Thoracic aorta (tissue), 2 donors: ENCODE data around the gene SMAD4. TPM values are rescaled to one million over a fixed set of nuclear protein-coding genes. Genes with fewer than 3 reads are reported as not detected.
A peak's percentile ranks its signal among the peaks of the same experiment; 100 is the strongest.

ENCODE experiments used
- ATAC-seq: fragments of 150-250 bp; one replicate; pipeline ENCODE4 v1.8.0; 2017; ENCODE audit warnings: low read depth; ENCODE audit not compliant: insufficient number of reproducible peaks, low FRiP score
- DNase-seq: peaks from one replicate; pipeline ENCODE4 v3.0.0-alpha.2; 2020; ENCODE audit warnings: low spot score
- H3K27ac ChIP-seq, 2 donors: fragments of 200-600 bp; sonication (generic); 1 replicate in 1 of 2; 2 replicates in 1 of 2; pipeline ENCODE4 v1.5.1; 2016; ENCODE audit warnings: mild to moderate bottlenecking in 2 of 2, moderate library complexity in 2 of 2
- H3K27me3 ChIP-seq: fragments of 200-600 bp; sonication (generic); replicated peaks from 2 replicates; pipeline ENCODE4 v1.6.0; 2016; ENCODE audit warnings: mild to moderate bottlenecking; ENCODE audit not compliant: insufficient read depth
- H3K36me3 ChIP-seq: fragments of 200-600 bp; sonication (generic); one replicate; pipeline ENCODE4 v1.5.1; 2016
- H3K4me1 ChIP-seq, 2 donors: fragments of 200-600 bp; sonication (generic); 1 replicate in 1 of 2; 2 replicates in 1 of 2; pipeline versions ENCODE4 v1.5.1 to v1.6.0; 2016; ENCODE audit warnings: low read depth in 2 of 2, mild to moderate bottlenecking in 1 of 2; ENCODE audit not compliant: control insufficient read depth in 1 of 2
- H3K4me3 ChIP-seq: fragments of 200-600 bp; sonication (generic); 2 replicates; pipeline ENCODE4 v1.5.1; 2016; ENCODE audit warnings: mild to moderate bottlenecking
- H3K9me3 ChIP-seq: fragments of 200-600 bp; sonication (generic); 2 replicates; pipeline ENCODE4 v1.5.1; 2016
- total RNA-seq, 2 donors: library from RNA; depleted of rRNA; stranded (reverse); fragments of >200 nt; gene quantifications; one replicate each; pipeline versions ENCODE4 v1.1.0 to v1.2.3, GENCODE V29; 2016
- TF ChIP-seq, protein P1 (sequence below): fragments of 200-600 bp; sonication (generic); IDR thresholded peaks from one replicate; pipeline ENCODE4 v1.5.1; 2019; ENCODE audit warnings: antibody characterized with exemption

The SMAD4 gene
- total RNA-seq, 2 donors from 2014 or later = 115 to 155 TPM

DNA sequence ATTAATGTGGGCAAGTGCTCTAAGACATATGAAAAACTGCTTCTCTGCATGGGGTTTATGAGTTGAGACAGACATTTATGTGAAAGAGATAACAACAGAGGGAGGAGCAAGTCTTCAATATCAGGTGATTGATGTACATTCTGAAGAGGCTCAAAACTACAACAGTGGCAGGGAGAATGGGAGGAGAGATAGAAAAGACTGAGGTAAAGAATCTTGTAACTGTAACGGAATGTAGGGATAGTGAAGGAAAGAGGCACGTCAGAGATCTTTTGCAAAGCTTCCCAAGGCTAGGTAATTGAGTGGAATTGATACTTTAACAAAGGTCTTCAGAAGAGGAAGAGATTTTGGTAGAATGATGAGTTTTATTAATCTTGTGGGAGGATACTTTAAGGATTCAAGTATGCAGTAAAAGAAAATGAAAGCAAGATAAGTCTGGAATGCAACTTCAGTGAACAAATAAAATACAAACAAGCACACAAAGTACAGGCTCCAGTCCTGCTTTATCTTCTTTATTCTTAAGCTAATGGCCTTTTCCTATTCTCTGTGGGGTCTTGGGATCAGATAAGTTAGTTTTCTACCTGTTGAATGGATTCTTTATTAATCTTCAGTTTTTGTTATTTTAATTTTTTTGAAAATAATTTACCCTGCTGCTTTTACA lies 15.0 kb downstream of the SMAD4 start:
- peaks cover 5% of the 10 kb centered on the region for H3K36me3 ChIP-seq
- no peak overlapping the region for H3K27ac ChIP-seq
- peak overlapping the region; percentile 1 for H3K4me3 ChIP-seq
- no peak for ATAC-seq
- DNase-seq = no peak
- no peaks in the 10 kb centered on the region for H3K9me3 ChIP-seq
- TF ChIP-seq, protein P1, sequence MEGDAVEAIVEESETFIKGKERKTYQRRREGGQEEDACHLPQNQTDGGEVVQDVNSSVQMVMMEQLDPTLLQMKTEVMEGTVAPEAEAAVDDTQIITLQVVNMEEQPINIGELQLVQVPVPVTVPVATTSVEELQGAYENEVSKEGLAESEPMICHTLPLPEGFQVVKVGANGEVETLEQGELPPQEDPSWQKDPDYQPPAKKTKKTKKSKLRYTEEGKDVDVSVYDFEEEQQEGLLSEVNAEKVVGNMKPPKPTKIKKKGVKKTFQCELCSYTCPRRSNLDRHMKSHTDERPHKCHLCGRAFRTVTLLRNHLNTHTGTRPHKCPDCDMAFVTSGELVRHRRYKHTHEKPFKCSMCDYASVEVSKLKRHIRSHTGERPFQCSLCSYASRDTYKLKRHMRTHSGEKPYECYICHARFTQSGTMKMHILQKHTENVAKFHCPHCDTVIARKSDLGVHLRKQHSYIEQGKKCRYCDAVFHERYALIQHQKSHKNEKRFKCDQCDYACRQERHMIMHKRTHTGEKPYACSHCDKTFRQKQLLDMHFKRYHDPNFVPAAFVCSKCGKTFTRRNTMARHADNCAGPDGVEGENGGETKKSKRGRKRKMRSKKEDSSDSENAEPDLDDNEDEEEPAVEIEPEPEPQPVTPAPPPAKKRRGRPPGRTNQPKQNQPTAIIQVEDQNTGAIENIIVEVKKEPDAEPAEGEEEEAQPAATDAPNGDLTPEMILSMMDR = no peak
- H3K4me1 ChIP-seq = peaks cover 30 to 59% of the 10 kb centered on the region in 2 donors
- H3K27me3 ChIP-seq = no peaks in the 10 kb centered on the region

GRCh38 chr18:51048190-51048589 lies 18.2 kb downstream of the SMAD4 start:
- H3K36me3 ChIP-seq = peaks cover 5% of the 10 kb centered on the region
- no peak overlapping the region for H3K4me3 ChIP-seq
- no peak for ATAC-seq
- DNase-seq = no peak
- no peaks in the 10 kb centered on the region for H3K27me3 ChIP-seq
- TF ChIP-seq, protein P1 = no peak
- peaks cover 20 to 30% of the 10 kb centered on the region in 2 donors for H3K4me1 ChIP-seq
- no peaks in the 10 kb centered on the region for H3K9me3 ChIP-seq
- H3K27ac ChIP-seq = no peak overlapping the region

DNA sequence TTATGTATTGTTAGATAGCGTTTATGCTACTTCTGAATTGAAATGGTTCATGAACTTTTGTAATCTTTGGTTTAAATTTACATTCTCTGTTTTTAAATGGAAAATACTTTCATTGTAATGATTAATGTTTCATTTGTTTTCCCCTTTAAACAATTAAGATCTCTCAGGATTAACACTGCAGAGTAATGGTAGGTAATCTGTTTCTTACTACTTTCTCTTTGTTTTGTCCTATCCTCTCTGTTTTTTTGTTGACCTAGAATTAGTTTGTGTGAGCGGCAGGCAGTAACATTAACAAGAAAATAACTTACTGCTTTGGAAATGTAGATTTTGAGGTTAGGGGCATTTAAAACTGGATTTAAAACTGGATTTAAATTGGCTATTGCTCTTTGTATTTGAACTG lies 19.1 kb downstream of the SMAD4 start:
- no peak overlapping the region for H3K27ac ChIP-seq
- ATAC-seq (no peak), DNase-seq (no peak)
- H3K4me3 ChIP-seq = no peak overlapping the region
- TF ChIP-seq, protein P1 = no peak
- H3K27me3 ChIP-seq = no peaks in the 10 kb centered on the region
- H3K9me3 ChIP-seq = no peaks in the 10 kb centered on the region
- H3K4me1 ChIP-seq = peaks cover 13 to 22% of the 10 kb centered on the region in 2 donors
- peaks cover 5% of the 10 kb centered on the region for H3K36me3 ChIP-seq

GRCh38 chr18:51051105-51051712 lies 21.2 kb downstream of the SMAD4 start:
- Histone ChIP-seq H3K9me3 (no peaks in the 10 kb centered on the region), H3K36me3 (peaks cover 8% of the 10 kb centered on the region), H3K27ac (no peak overlapping the region), H3K4me1 (peaks cover under 1 to 2% of the 10 kb centered on the region in 2 donors), H3K27me3 (no peaks in the 10 kb centered on the region), H3K4me3 (no peak overlapping the region)
- TF ChIP-seq, protein P1 = peak; percentile 77
- ATAC-seq (no peak), DNase-seq (no peak)

DNA sequence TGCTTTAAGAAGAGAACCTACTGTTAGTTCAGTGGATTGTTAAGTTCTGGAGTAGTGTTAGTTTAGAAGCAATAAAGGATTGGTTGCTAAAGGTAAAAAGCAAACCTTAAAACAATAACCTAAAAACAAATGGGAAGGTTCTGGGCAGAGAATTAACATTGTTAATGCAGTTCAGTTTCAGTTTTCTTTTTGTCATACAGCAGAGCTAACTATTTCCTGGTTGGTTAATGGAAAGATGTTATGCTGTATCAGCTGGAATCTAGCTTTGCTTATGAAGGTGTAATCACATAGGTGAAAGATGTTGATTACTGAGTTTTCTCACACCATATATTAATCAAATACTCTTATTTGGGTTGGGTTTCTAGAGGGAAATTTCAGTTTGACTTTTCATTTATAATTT lies 23.8 kb downstream of the SMAD4 start:
- H3K4me3 ChIP-seq = no peak overlapping the region
- TF ChIP-seq, protein P1 = no peak
- H3K36me3 ChIP-seq = peaks cover 3% of the 10 kb centered on the region
- H3K4me1 ChIP-seq = no peaks in the 10 kb centered on the region
- no peaks in the 10 kb centered on the region for H3K27me3 ChIP-seq
- DNase-seq = no peak
- no peaks in the 10 kb centered on the region for H3K9me3 ChIP-seq
- ATAC-seq = no peak
- no peak overlapping the region for H3K27ac ChIP-seq
